GM19238 (cell line): ENCODE data around the gene STAU1.
"Not testable (repeated sequence)": the region's sequence is repeated elsewhere in the genome, so short reads cannot be mapped to it uniquely, and the experiment has no call there.

ENCODE experiments used
- DNase-seq: peaks from one replicate; pipeline ENCODE4 v3.0.0; 2011; ENCODE audit warnings: low spot score; ENCODE audit not compliant: insufficient read length

STAU1 gene

GRCh38 chr20:49123982-49124381 is 64.2 kb downstream of the STAU1 start:
- DNase-seq, result no peak

GRCh38 chr20:49122920-49123319 is 65.2 kb downstream of the STAU1 start:
- no peak for DNase-seq

GRCh38 chr20:49119988-49120387 is 68.1 kb downstream of the STAU1 start:
- DNase-seq, result no peak

GRCh38 chr20:49118307-49118706 is 69.8 kb downstream of the STAU1 start:
- DNase-seq, result no peak

GRCh38 chr20:49115564-49115963 is 72.6 kb downstream of the STAU1 start:
- no peak for DNase-seq

GRCh38 chr20:49112596-49113274 is 75.4 kb downstream of the STAU1 start:
- DNase-seq, result no peak

GRCh38 chr20:49110767-49111694 is 77.1 kb downstream of the STAU1 start:
- DNase-seq, result no peak

GRCh38 chr20:49106328-49106727 is 81.8 kb downstream of the STAU1 start:
- DNase-seq, result no peak

GRCh38 chr20:49104979-49105547 is 83.1 kb downstream of the STAU1 start:
- not testable (repeated sequence) for DNase-seq

- DNase-seq, result no peak
Observed at GRCh38 chr20:49104365-49104648, 83.8 kb downstream of the STAU1 start.

- no peak for DNase-seq
Observed at GRCh38 chr20:49103647-49104364, 84.3 kb downstream of the STAU1 start.

- DNase-seq, result no peak
Observed at GRCh38 chr20:49103019-49103418, 85.1 kb downstream of the STAU1 start.

- no peak for DNase-seq
Observed at GRCh38 chr20:49100972-49101371, 87.2 kb downstream of the STAU1 start.

- not testable (repeated sequence) for DNase-seq
Observed at GRCh38 chr20:49100292-49100691, 87.8 kb downstream of the STAU1 start.

- DNase-seq, result no peak
Observed at GRCh38 chr20:49099011-49099410, 89.1 kb downstream of the STAU1 start.

GRCh38 chr20:49098136-49098535 is 90.0 kb downstream of the STAU1 start:
- DNase-seq, result no peak

GRCh38 chr20:49097159-49097558 is 91.0 kb downstream of the STAU1 start:
- DNase-seq, result no peak

GRCh38 chr20:49096203-49096730 is 91.9 kb downstream of the STAU1 start:
- DNase-seq, result no peak

GRCh38 chr20:49091762-49092161 is 96.4 kb downstream of the STAU1 start:
- no peak for DNase-seq

- DNase-seq, result no peak
Observed at GRCh38 chr20:49091104-49091503, 97.0 kb downstream of the STAU1 start.

- not testable (repeated sequence) for DNase-seq
Observed at GRCh38 chr20:49082295-49082694, 105.8 kb downstream of the STAU1 start.

- DNase-seq, result no peak
Observed at GRCh38 chr20:49078310-49078709, 109.8 kb downstream of the STAU1 start.
